SU-DHL-6 (cell line): ENCODE measurements around the gene ADH5.
"Not testable (repeated sequence)": the region's sequence is repeated elsewhere in the genome, so short reads cannot be mapped to it uniquely, and the experiment has no call there.

Source experiments
- H2AFZ ChIP-seq: fragments of 200-600 bp; sonication (generic); 2 replicates; pipeline ENCODE4 v1.6.1; 2014; ENCODE audit warnings: low read depth, mild to moderate bottlenecking, moderate library complexity, mixed read lengths, antibody characterized with exemption, low read length; ENCODE audit not compliant: severe bottlenecking
- H3F3A ChIP-seq: fragments of 200-600 bp; shearing (Covaris generic); 2 replicates; pipeline ENCODE4 v1.6.0; 2016; ENCODE audit warnings: antibody characterized with exemption, mild to moderate bottlenecking; ENCODE audit not compliant: insufficient read depth
- H3K27ac ChIP-seq: fragments of 200-600 bp; sonication (generic); 2 replicates; pipeline ENCODE4 v1.5.1; 2016; ENCODE audit warnings: low read depth, mild to moderate bottlenecking, low read length, moderate library complexity, mixed read lengths
- H3K27me3 ChIP-seq: fragments of 200-600 bp; sonication (generic), shearing (Covaris generic); 2 replicates; pipeline ENCODE4 v1.6.0; 2014; ENCODE audit warnings: mild to moderate bottlenecking, low read length
- H3K36me3 ChIP-seq: fragments of 200-600 bp; sonication (generic); 2 replicates; pipeline ENCODE4 v1.6.1; 2014; ENCODE audit warnings: mild to moderate bottlenecking, low read length, mixed read lengths
- H3K4me2 ChIP-seq: fragments of 300-600, 200-600 bp; shearing (Covaris generic), sonication (generic); 2 replicates; pipeline ENCODE4 v1.6.0; 2014; ENCODE audit warnings: low read length, low read depth, mild to moderate bottlenecking; ENCODE audit not compliant: poor library complexity, severe bottlenecking
- H3K4me3 ChIP-seq: fragments of 200-600 bp; sonication (generic); 2 replicates; pipeline ENCODE4 v1.5.1; 2014; ENCODE audit warnings: antibody characterized with exemption, low read length, mild to moderate bottlenecking, mixed read lengths; ENCODE audit not compliant: insufficient read depth, poor library complexity, severe bottlenecking
- H3K79me2 ChIP-seq: fragments of 200-600 bp; sonication (generic); 2 replicates; pipeline ENCODE4 v1.6.1; 2014; ENCODE audit warnings: mild to moderate bottlenecking, low read length, moderate library complexity; ENCODE audit not compliant: insufficient read depth
- H3K9ac ChIP-seq: fragments of 200-600 bp; sonication (generic); 2 replicates; pipeline ENCODE4 v1.7.0; 2014; ENCODE audit warnings: mild to moderate bottlenecking, low read length
- H3K9me2 ChIP-seq: fragments of 200-600 bp; sonication (generic); replicated peaks from 2 replicates; pipeline ENCODE4 v1.6.1; 2014; ENCODE audit warnings: low read length; ENCODE audit not compliant: insufficient read depth
- H3K9me3 ChIP-seq: fragments of 200-600 bp; sonication (generic); 2 replicates; pipeline ENCODE4 v1.6.1; 2014; ENCODE audit warnings: low read length, mixed read lengths; ENCODE audit not compliant: insufficient read depth
- H4K20me1 ChIP-seq: fragments of 200-600 bp; sonication (generic); 2 replicates; pipeline ENCODE4 v1.6.1; 2014; ENCODE audit warnings: low read depth, mild to moderate bottlenecking, antibody characterized with exemption, low read length, moderate library complexity, mixed read lengths
- CTCF ChIP-seq: fragments of 200-600 bp; sonication (generic); IDR thresholded peaks from one replicate; pipeline ENCODE4 v1.5.1; 2017; ENCODE audit warnings: antibody characterized with exemption, mild to moderate bottlenecking, low read length, moderate library complexity; ENCODE audit not compliant: insufficient read depth, poor library complexity, severe bottlenecking
- EZH2phosphoT487 ChIP-seq: fragments of 200-600 bp; sonication (generic), shearing (Covaris generic); conservative IDR thresholded peaks from 2 replicates; pipeline ENCODE4 v1.6.1; 2018; ENCODE audit warnings: mild to moderate bottlenecking, antibody characterized with exemption, low read length, moderate library complexity, mixed read lengths

ADH5 gene

GRCh38 chr4:99027304-99027703 lies 61.3 kb downstream of the ADH5 start:
- Histone ChIP-seq H3F3A (no peaks in the 10 kb centered on the region), H3K4me3 (no peak overlapping the region), H3K9me2 (no peaks in the 10 kb centered on the region), H3K27me3 (no peaks in the 10 kb centered on the region), H3K4me2 (no peak overlapping the region), H3K9ac (no peak overlapping the region), H2AFZ (no peak overlapping the region), H3K9me3 (no peaks in the 10 kb centered on the region), H3K36me3 (no peaks in the 10 kb centered on the region), H3K79me2 (peaks cover 63% of the 10 kb centered on the region), H4K20me1 (no peaks in the 10 kb centered on the region), H3K27ac (no peak overlapping the region)
- TF ChIP-seq EZH2phosphoT487 (no peak), CTCF (no peak)

GRCh38 chr4:99025506-99025905 lies 63.1 kb downstream of the ADH5 start:
- H3K27ac ChIP-seq, result no peak overlapping the region
- no peaks in the 10 kb centered on the region for H3F3A ChIP-seq
- no peak overlapping the region for H3K4me2 ChIP-seq
- no peaks in the 10 kb centered on the region for H3K9me3 ChIP-seq
- no peaks in the 10 kb centered on the region for H3K9me2 ChIP-seq
- no peaks in the 10 kb centered on the region for H3K27me3 ChIP-seq
- no peaks in the 10 kb centered on the region for H4K20me1 ChIP-seq
- H3K4me3 ChIP-seq, result no peak overlapping the region
- no peak overlapping the region for H3K9ac ChIP-seq
- no peaks in the 10 kb centered on the region for H3K36me3 ChIP-seq
- no peak overlapping the region for H2AFZ ChIP-seq
- TF ChIP-seq EZH2phosphoT487, result no peak
- no peak for TF ChIP-seq CTCF
- peaks cover 77% of the 10 kb centered on the region for H3K79me2 ChIP-seq

- Histone ChIP-seq H3K4me2 (no peak overlapping the region), H3K36me3 (no peaks in the 10 kb centered on the region)
- TF ChIP-seq CTCF (no peak), EZH2phosphoT487 (no peak)
Measured at GRCh38 chr4:99024481-99025275, 63.9 kb downstream of the ADH5 start.

GRCh38 chr4:99023800-99024251 lies 64.8 kb downstream of the ADH5 start:
- H3K4me2 ChIP-seq, H3K4me3 ChIP-seq, H3F3A ChIP-seq: not testable (repeated sequence)

More at GRCh38 chr4:99024481-99025275, 63.9 kb downstream of the ADH5 start:
- Histone ChIP-seq H3K4me3 (no peak overlapping the region), H3K27me3 (no peaks in the 10 kb centered on the region), H3K27ac (no peak overlapping the region), H3K9me2 (no peaks in the 10 kb centered on the region), H3K9ac (no peak overlapping the region), H4K20me1 (no peaks in the 10 kb centered on the region), H3K9me3 (no peaks in the 10 kb centered on the region), H3F3A (no peaks in the 10 kb centered on the region), H2AFZ (no peak overlapping the region), H3K79me2 (peaks cover 80% of the 10 kb centered on the region)

More at GRCh38 chr4:99023800-99024251, 64.8 kb downstream of the ADH5 start:
- not testable (repeated sequence) for H3K27ac ChIP-seq, H3K9me3 ChIP-seq, H3K27me3 ChIP-seq, H3K36me3 ChIP-seq, H3K9ac ChIP-seq, H3K9me2 ChIP-seq, H2AFZ ChIP-seq, H4K20me1 ChIP-seq
- H3K79me2 ChIP-seq, result peaks cover 89% of the 10 kb centered on the region
